Measurements from ENCODE around the gene HSPA1B.

GRCh38 chr6:31865205-31866118 is 37.9 kb downstream of the HSPA1B start:
- TF ChIP-seq, protein P1, sequence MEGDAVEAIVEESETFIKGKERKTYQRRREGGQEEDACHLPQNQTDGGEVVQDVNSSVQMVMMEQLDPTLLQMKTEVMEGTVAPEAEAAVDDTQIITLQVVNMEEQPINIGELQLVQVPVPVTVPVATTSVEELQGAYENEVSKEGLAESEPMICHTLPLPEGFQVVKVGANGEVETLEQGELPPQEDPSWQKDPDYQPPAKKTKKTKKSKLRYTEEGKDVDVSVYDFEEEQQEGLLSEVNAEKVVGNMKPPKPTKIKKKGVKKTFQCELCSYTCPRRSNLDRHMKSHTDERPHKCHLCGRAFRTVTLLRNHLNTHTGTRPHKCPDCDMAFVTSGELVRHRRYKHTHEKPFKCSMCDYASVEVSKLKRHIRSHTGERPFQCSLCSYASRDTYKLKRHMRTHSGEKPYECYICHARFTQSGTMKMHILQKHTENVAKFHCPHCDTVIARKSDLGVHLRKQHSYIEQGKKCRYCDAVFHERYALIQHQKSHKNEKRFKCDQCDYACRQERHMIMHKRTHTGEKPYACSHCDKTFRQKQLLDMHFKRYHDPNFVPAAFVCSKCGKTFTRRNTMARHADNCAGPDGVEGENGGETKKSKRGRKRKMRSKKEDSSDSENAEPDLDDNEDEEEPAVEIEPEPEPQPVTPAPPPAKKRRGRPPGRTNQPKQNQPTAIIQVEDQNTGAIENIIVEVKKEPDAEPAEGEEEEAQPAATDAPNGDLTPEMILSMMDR (IDR thresholded peaks at IDR 0.05; ENCODE audit: poor library complexity), result no peak
- TF ChIP-seq EZH2 (IDR thresholded peaks at IDR 0.05; ENCODE audit: borderline replicate concordance), result no peak
- TF ChIP-seq EZH2phosphoT487 (IDR thresholded peaks at IDR 0.05; ENCODE audit: low read depth, severe bottlenecking, unreplicated experiment), result no peak

Data from hepatocyte (in vitro differentiated cells).